ENCODE results near the gene XPO5.

GRCh38 chr6:43503443-43503842 lies 72.4 kb downstream of the XPO5 start:
- TF ChIP-seq POLR2A (IDR thresholded peaks at IDR 0.05) (no peak), EP300 (IDR thresholded peaks at IDR 0.05) (no peak)

All from sigmoid colon (tissue), 4 donors.